ENCODE data around the gene GSTP1.
"Not testable (repeated sequence)": the region's sequence is repeated elsewhere in the genome, so short reads cannot be mapped to it uniquely, and the experiment has no call there.

Gene GSTP1

GRCh38 chr11:67623795-67624194 is 40.2 kb downstream of the GSTP1 start:
- not testable (repeated sequence) for H3K4me1 ChIP-seq (ENCODE audit: control insufficient read depth, insufficient read depth, low read length); H3K9ac ChIP-seq (ENCODE audit: low read length in 2 of 2); H3K4me3 ChIP-seq (ENCODE audit: low read length in 2 of 2)

GRCh38 chr11:67626131-67626833 is 42.7 kb downstream of the GSTP1 start:
- peaks cover 18% of the 10 kb centered on the region for H3K4me1 ChIP-seq (ENCODE audit: control insufficient read depth, insufficient read depth, low read length)
- not testable (repeated sequence) for H3K27me3 ChIP-seq (ENCODE audit: control insufficient read depth in 1 of 2, insufficient read depth in 2 of 2, low read length in 2 of 2); H3K9ac ChIP-seq (ENCODE audit: low read length in 2 of 2); H3K4me3 ChIP-seq (ENCODE audit: low read length in 2 of 2); H3K36me3 ChIP-seq (ENCODE audit: control insufficient read depth in 2 of 2, insufficient read depth in 2 of 2, low read length in 2 of 2); H3K9me3 ChIP-seq (ENCODE audit: control insufficient read depth in 2 of 2, low read length in 2 of 2); H3K27ac ChIP-seq (ENCODE audit: low read length)

More at GRCh38 chr11:67623795-67624194, 40.2 kb downstream of the GSTP1 start:
- not testable (repeated sequence) for H3K27ac ChIP-seq (ENCODE audit: low read length); H3K9me3 ChIP-seq (ENCODE audit: control insufficient read depth in 2 of 2, low read length in 2 of 2); H3K27me3 ChIP-seq (ENCODE audit: control insufficient read depth in 1 of 2, insufficient read depth in 2 of 2, low read length in 2 of 2); H3K36me3 ChIP-seq (ENCODE audit: control insufficient read depth in 2 of 2, insufficient read depth in 2 of 2, low read length in 2 of 2)

DNA sequence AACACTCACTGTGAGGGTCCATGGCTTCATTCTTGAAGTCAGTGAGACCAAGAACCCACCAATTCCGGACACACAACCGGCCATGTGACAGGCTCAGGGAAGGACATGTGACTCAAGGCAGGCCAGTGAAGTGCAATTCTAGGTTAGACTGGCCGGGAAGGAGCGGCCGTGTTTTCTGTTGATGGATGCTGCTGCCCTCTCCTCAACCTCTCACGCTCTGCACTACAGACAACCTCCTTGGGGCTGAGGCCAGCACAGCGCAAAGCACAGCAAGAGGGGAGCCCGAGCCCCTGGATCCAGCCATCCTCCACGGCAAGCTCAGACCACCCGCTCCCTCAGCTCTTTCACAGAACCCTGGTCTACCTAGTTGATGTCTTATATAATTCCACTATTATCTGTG is 43.4 kb downstream of the GSTP1 start:
- Histone ChIP-seq H3K4me1 (ENCODE audit: control insufficient read depth, insufficient read depth, low read length) (peaks cover 18% of the 10 kb centered on the region), H3K27ac (ENCODE audit: low read length) (no peak overlapping the region), H3K9me3 (ENCODE audit: control insufficient read depth in 2 of 2, low read length in 2 of 2) (no peaks in the 10 kb centered on the region), H3K36me3 (ENCODE audit: control insufficient read depth in 2 of 2, insufficient read depth in 2 of 2, low read length in 2 of 2) (no peaks in the 10 kb centered on the region), H3K4me3 (ENCODE audit: low read length in 2 of 2) (no peak overlapping the region), H3K27me3 (ENCODE audit: control insufficient read depth in 1 of 2, insufficient read depth in 2 of 2, low read length in 2 of 2) (no peaks in the 10 kb centered on the region), H3K9ac (ENCODE audit: low read length in 2 of 2) (no peak overlapping the region)

GRCh38 chr11:67627441-67627811 is 43.8 kb downstream of the GSTP1 start:
- no peak overlapping the region for H3K9ac ChIP-seq (ENCODE audit: low read length in 2 of 2)
- no peak overlapping the region for H3K4me3 ChIP-seq (ENCODE audit: low read length in 2 of 2)
- H3K27ac ChIP-seq (ENCODE audit: low read length), result no peak overlapping the region
- H3K9me3 ChIP-seq (ENCODE audit: control insufficient read depth in 2 of 2, low read length in 2 of 2), result no peaks in the 10 kb centered on the region
- peaks cover 18% of the 10 kb centered on the region for H3K4me1 ChIP-seq (ENCODE audit: control insufficient read depth, insufficient read depth, low read length)
- no peaks in the 10 kb centered on the region for H3K27me3 ChIP-seq (ENCODE audit: control insufficient read depth in 1 of 2, insufficient read depth in 2 of 2, low read length in 2 of 2)
- no peaks in the 10 kb centered on the region for H3K36me3 ChIP-seq (ENCODE audit: control insufficient read depth in 2 of 2, insufficient read depth in 2 of 2, low read length in 2 of 2)

DNA sequence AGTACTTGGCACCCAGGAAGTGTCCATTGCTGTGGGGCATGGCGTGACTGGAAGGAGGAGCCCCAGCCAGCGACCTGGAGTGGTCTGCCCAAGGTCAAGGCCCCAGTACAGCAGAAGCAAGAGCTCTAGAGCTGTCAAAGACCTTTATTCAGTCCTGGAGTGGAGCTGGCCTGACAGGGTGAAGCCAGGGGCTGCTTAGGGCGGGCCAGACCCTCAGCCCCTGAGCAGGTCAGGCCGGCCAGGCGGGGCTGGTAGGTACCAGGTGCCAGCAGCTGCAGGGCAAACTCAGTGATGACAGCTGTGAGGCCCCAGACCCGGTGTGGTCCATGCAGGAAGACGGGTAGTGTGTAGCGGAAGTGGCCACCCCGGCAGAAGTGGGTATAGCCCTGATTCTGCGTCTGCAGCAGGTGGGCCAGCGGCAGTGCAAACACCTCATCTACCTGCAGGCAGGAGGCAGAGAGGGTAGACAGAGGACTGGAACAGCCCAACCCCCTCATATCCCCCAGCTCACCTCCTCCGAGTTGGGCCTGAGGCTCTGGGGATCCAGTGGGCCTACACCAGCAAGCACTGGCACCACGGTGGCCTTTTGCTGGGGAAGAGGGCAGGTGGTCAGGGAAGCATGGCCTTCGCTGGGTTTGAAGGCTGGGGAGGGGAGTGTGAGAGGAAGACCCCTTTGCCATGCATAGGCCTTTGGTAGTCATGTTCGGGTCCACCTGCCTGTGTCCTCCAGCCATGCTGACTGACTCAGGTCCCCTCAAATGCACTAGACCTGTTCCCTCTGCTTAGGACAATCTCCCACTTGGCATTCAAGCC is 44.4 kb downstream of the GSTP1 start:
- H3K9ac ChIP-seq (ENCODE audit: low read length in 2 of 2), result no peak overlapping the region
- H3K27ac ChIP-seq (ENCODE audit: low read length), result no peak overlapping the region

GRCh38 chr11:67628710-67629385 is 45.2 kb downstream of the GSTP1 start:
- Histone ChIP-seq H3K9ac (ENCODE audit: low read length in 2 of 2) (peak overlapping the region in 1 of 2 donors; percentile 42), H3K9me3 (ENCODE audit: control insufficient read depth in 2 of 2, low read length in 2 of 2) (no peaks in the 10 kb centered on the region), H3K4me1 (ENCODE audit: control insufficient read depth, insufficient read depth, low read length) (peaks cover 18% of the 10 kb centered on the region), H3K4me3 (ENCODE audit: low read length in 2 of 2) (peak overlapping the region; percentile 70 to 79), H3K36me3 (ENCODE audit: control insufficient read depth in 2 of 2, insufficient read depth in 2 of 2, low read length in 2 of 2) (no peaks in the 10 kb centered on the region), H3K27ac (ENCODE audit: low read length) (no peak overlapping the region), H3K27me3 (ENCODE audit: control insufficient read depth in 1 of 2, insufficient read depth in 2 of 2, low read length in 2 of 2) (no peaks in the 10 kb centered on the region)

More for the DNA sequence above, 44.4 kb downstream of the GSTP1 start:
- Histone ChIP-seq H3K4me3 (ENCODE audit: low read length in 2 of 2) (no peak overlapping the region), H3K36me3 (ENCODE audit: control insufficient read depth in 2 of 2, insufficient read depth in 2 of 2, low read length in 2 of 2) (no peaks in the 10 kb centered on the region), H3K9me3 (ENCODE audit: control insufficient read depth in 2 of 2, low read length in 2 of 2) (no peaks in the 10 kb centered on the region), H3K4me1 (ENCODE audit: control insufficient read depth, insufficient read depth, low read length) (peaks cover 18% of the 10 kb centered on the region), H3K27me3 (ENCODE audit: control insufficient read depth in 1 of 2, insufficient read depth in 2 of 2, low read length in 2 of 2) (no peaks in the 10 kb centered on the region)

DNA sequence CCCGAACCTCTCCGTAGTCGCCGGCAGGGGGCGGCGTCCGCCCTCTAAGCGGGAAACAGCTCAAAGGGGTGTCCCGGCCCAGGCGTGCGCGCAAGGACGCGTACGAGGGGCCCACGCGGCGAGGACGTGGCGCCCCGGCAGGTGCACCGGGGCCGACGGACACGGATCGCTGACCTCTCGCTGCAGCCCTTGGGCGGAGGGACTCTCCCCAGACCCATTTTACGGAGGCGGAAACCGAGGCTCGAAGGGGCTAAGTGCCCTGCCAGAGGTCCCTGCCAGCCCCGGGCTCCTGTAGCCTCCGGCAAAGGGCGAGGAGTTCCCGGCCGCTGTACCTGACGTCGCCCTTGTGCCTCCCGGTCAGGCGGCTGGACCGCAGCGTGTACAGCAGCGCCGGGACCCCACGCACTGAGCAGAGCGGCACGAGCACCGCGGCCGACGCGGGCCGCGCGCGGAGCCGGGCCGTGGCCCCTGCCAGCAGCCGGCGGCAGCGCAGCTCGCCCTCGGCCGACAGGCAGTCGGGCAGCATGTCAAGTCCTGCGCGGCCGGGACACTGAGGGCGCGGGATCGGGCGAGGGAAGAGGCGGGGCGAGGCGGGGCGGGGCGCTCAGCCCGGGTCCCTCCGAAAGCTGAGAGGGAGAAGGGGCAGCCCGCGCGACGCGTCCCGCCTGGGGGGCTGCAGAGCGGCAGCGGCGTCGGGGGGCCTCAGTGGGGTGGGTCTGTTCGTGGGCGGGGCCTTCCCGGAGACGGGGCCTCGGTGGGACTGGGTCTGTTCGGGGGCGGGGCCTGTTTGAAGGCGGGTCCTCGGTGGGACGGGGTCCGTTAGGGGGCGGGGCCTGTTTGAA is 46.0 kb downstream of the GSTP1 start, which contains the start of gene NUDT8:
NUDT8 (minus strand) TSS at position 552 of the 842 bp plus-strand sequence; CDS start at position 526, 26 bp downstream.
- H3K4me1 ChIP-seq (ENCODE audit: control insufficient read depth, insufficient read depth, low read length), result peaks cover 18% of the 10 kb centered on the region
- no peaks in the 10 kb centered on the region for H3K36me3 ChIP-seq (ENCODE audit: control insufficient read depth in 2 of 2, insufficient read depth in 2 of 2, low read length in 2 of 2)
- H3K27ac ChIP-seq (ENCODE audit: low read length), result peak within 1 kb of the TSS; percentile 77
- peak within 1 kb of the TSS; percentile 73 to 83 for H3K4me3 ChIP-seq (ENCODE audit: low read length in 2 of 2)
- H3K9ac ChIP-seq (ENCODE audit: low read length in 2 of 2), result peak within 1 kb of the TSS; percentile 60 to 69
- H3K27me3 ChIP-seq (ENCODE audit: control insufficient read depth in 1 of 2, insufficient read depth in 2 of 2, low read length in 2 of 2), result no peaks in the 10 kb centered on the region
- no peaks in the 10 kb centered on the region for H3K9me3 ChIP-seq (ENCODE audit: control insufficient read depth in 2 of 2, low read length in 2 of 2)

DNA sequence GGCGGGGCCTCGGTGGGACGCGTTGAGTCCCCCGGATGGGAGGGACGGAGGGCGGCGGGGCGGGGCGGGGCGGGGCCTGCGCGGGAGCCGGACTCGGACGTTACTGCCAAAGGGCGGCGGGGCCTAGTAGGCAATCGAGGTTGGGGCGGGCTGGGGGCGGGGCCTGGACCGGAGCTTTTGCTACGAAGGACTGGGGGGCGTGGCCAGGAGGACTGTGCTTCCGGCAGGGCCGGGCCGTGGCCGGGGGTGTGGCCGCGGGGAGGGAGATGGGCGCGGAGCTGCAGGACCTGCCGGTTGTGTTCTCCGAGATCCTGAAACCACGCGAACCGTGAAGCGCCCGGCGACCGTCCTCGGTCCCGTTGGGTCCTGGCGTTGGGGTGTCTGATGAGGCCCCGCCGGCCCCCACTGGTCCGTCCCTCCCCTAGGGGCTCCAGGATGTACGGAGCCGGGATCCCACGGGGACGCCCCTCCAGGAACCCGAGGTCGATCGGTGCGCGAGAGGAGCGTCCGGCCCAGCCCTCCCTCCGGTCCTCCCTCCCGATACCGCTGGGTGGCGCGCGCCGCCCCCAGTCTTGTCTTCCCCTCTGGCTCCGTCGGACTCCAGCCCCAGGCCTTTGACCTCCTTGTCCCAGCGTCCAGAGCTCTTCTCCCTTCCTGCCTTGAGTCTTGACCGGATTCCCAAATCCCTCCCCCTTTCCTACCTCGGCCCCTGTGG is 46.8 kb downstream of the GSTP1 start:
- Histone ChIP-seq H3K9ac (ENCODE audit: low read length in 2 of 2) (peak overlapping the region; percentile 54 to 69), H3K9me3 (ENCODE audit: control insufficient read depth in 2 of 2, low read length in 2 of 2) (no peaks in the 10 kb centered on the region), H3K4me3 (ENCODE audit: low read length in 2 of 2) (peak overlapping the region; percentile 73 to 83), H3K36me3 (ENCODE audit: control insufficient read depth in 2 of 2, insufficient read depth in 2 of 2, low read length in 2 of 2) (no peaks in the 10 kb centered on the region), H3K27ac (ENCODE audit: low read length) (peak overlapping the region; percentile 77), H3K27me3 (ENCODE audit: control insufficient read depth in 1 of 2, insufficient read depth in 2 of 2, low read length in 2 of 2) (no peaks in the 10 kb centered on the region), H3K4me1 (ENCODE audit: control insufficient read depth, insufficient read depth, low read length) (peaks cover 18% of the 10 kb centered on the region)

GRCh38 chr11:67630943-67631331 is 47.3 kb downstream of the GSTP1 start:
- Histone ChIP-seq H3K9me3 (ENCODE audit: control insufficient read depth in 2 of 2, low read length in 2 of 2) (no peaks in the 10 kb centered on the region), H3K27ac (ENCODE audit: low read length) (peak overlapping the region; percentile 77), H3K4me1 (ENCODE audit: control insufficient read depth, insufficient read depth, low read length) (peaks cover 18% of the 10 kb centered on the region), H3K36me3 (ENCODE audit: control insufficient read depth in 2 of 2, insufficient read depth in 2 of 2, low read length in 2 of 2) (no peaks in the 10 kb centered on the region), H3K4me3 (ENCODE audit: low read length in 2 of 2) (peak overlapping the region; percentile 73 to 83), H3K9ac (ENCODE audit: low read length in 2 of 2) (peak overlapping the region; percentile 54 to 69), H3K27me3 (ENCODE audit: control insufficient read depth in 1 of 2, insufficient read depth in 2 of 2, low read length in 2 of 2) (no peaks in the 10 kb centered on the region)

Data from stomach smooth muscle (tissue), 2 donors.